Ishikawa (cell line): ENCODE measurements around the gene KCNIP4.

Experiments
- EGR1 ChIP-seq: IDR thresholded peaks from 2 replicates; pipeline ENCODE4 v1.6.1; 2012
- EP300 ChIP-seq: IDR thresholded peaks from 2 replicates; pipeline ENCODE4 v1.6.1; 2012; ENCODE audit warnings: borderline replicate concordance
- RAD21 ChIP-seq: IDR thresholded peaks from 2 replicates; pipeline ENCODE4 v1.6.1; 2012; ENCODE audit warnings: low read depth
- TAF1 ChIP-seq: IDR thresholded peaks from 2 replicates; pipeline ENCODE4 v1.6.1; 2012; ENCODE audit warnings: low read depth, mild to moderate bottlenecking
- TCF12 ChIP-seq: IDR thresholded peaks from 2 replicates; pipeline ENCODE4 v1.6.1; 2012; ENCODE audit warnings: low read depth
- TEAD4 ChIP-seq: IDR thresholded peaks from 2 replicates; pipeline ENCODE4 v1.6.1; 2012
- ZBTB7A ChIP-seq: IDR thresholded peaks from 2 replicates; pipeline ENCODE4 v1.6.1; 2012; ENCODE audit warnings: low read depth
- TF ChIP-seq, protein P1 (sequence below): IDR thresholded peaks from 2 replicates; pipeline ENCODE4 v1.6.1; 2012; ENCODE audit warnings: low read depth, mild to moderate bottlenecking

DNA sequence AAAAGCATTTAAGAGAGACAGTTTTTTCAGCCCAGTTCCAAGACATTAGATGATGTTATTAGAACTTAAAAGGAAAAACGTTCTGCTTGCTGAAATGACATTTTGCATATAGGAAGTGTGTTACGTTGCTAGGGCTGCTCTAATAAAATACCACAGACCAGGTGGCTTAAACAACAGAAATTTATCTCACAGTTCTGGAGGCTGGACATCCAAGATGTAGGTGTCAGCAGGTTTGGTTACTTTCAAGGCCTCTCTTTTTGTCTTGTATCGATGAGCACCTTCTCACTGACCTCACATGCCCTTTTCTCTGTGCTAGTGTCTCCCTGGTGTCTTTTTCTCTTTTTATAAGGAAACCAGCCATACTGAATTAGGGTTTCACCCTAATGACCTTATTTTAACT is 1043.6 kb downstream of the KCNIP4 start:
- no peak for TF ChIP-seq TCF12
- TF ChIP-seq, protein P1, sequence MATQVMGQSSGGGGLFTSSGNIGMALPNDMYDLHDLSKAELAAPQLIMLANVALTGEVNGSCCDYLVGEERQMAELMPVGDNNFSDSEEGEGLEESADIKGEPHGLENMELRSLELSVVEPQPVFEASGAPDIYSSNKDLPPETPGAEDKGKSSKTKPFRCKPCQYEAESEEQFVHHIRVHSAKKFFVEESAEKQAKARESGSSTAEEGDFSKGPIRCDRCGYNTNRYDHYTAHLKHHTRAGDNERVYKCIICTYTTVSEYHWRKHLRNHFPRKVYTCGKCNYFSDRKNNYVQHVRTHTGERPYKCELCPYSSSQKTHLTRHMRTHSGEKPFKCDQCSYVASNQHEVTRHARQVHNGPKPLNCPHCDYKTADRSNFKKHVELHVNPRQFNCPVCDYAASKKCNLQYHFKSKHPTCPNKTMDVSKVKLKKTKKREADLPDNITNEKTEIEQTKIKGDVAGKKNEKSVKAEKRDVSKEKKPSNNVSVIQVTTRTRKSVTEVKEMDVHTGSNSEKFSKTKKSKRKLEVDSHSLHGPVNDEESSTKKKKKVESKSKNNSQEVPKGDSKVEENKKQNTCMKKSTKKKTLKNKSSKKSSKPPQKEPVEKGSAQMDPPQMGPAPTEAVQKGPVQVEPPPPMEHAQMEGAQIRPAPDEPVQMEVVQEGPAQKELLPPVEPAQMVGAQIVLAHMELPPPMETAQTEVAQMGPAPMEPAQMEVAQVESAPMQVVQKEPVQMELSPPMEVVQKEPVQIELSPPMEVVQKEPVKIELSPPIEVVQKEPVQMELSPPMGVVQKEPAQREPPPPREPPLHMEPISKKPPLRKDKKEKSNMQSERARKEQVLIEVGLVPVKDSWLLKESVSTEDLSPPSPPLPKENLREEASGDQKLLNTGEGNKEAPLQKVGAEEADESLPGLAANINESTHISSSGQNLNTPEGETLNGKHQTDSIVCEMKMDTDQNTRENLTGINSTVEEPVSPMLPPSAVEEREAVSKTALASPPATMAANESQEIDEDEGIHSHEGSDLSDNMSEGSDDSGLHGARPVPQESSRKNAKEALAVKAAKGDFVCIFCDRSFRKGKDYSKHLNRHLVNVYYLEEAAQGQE: no peak
- TF ChIP-seq TAF1: no peak
- no peak for TF ChIP-seq EP300
- TF ChIP-seq TEAD4: no peak
- no peak for TF ChIP-seq RAD21
- TF ChIP-seq EGR1: no peak
- no peak for TF ChIP-seq ZBTB7A
